Stimulated activated naive CD8-positive, alpha-beta T cell treated with anti-CD3 and anti-CD28 coated beads, Interleukin-15, Interleukin-2, amounts not matched to agents 100 ng/mL and 50 ng/mL, for 24 hours (primary cell): ENCODE measurements around the gene CA10.
A peak's percentile ranks its signal among the peaks of the same experiment; 100 is the strongest.

Source experiments
- H3K27ac Mint-ChIP-seq: one replicate; pipeline ENCODE4 v1.8.0; 2021; ENCODE audit warnings: mild to moderate bottlenecking, mixed read lengths
- H3K27me3 Mint-ChIP-seq: one replicate; pipeline ENCODE4 v1.8.0; 2021; ENCODE audit warnings: mixed read lengths
- H3K36me3 Mint-ChIP-seq: one replicate; pipeline ENCODE4 v1.8.0; 2021; ENCODE audit warnings: low read depth, mixed read lengths
- H3K4me1 Mint-ChIP-seq: one replicate; pipeline ENCODE4 v1.8.0; 2021; ENCODE audit warnings: low read depth, mixed read lengths
- H3K4me3 Mint-ChIP-seq: one replicate; pipeline ENCODE4 v1.8.0; 2021; ENCODE audit warnings: mild to moderate bottlenecking, mixed read lengths
- H3K9me3 Mint-ChIP-seq: one replicate; pipeline ENCODE4 v1.8.0; 2021; ENCODE audit warnings: mixed read lengths

Gene CA10

DNA sequence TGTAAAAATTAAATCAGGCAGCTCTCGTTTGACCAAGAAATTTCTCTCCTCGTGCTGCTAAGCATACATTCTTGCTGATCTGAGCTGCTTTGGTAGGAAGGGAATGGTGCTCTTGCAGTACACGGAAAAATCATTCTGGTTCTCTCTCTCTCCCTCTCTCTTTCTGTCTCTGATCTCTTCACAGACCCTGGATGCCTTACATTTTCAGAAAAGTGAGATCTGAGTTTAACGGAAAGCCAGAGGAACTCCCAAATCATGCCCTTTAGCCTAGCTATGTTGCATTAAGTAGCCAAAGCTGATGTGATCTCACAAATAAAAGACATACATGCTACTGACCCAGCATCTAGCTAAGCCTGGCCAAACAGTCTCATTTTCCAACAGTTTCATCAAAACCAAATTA lies 4.0 kb downstream of the CA10 start:
- peaks cover 49% of the 10 kb centered on the region for H3K27me3 Mint-ChIP-seq
- no peaks in the 10 kb centered on the region for H3K4me1 Mint-ChIP-seq
- peaks cover 4% of the 10 kb centered on the region for H3K9me3 Mint-ChIP-seq
- no peak overlapping the region for H3K4me3 Mint-ChIP-seq
- no peaks in the 10 kb centered on the region for H3K36me3 Mint-ChIP-seq
- no peak overlapping the region for H3K27ac Mint-ChIP-seq

DNA sequence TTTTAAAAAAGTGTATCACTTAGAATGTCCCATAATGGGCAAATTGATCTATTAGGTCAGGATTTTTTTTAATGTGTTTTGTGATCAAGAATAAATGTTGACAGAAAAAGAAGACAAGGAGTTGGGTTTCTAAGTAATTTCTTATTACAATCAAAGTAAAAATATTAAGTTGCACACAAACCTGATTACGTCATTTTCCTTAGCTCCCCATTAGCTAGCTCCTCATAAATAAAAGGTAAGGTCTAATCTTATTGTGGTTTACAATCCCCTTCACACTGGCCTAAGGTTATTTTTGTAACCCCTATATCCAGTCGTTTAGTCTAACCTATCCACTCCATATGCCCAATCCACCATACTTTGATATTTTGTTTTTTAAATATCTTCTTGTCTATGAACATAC lies 7.6 kb downstream of the CA10 start:
- Mint-ChIP-seq H3K4me1 (peaks cover 13% of the 10 kb centered on the region), H3K36me3 (no peaks in the 10 kb centered on the region), H3K27ac (no peak overlapping the region)

DNA sequence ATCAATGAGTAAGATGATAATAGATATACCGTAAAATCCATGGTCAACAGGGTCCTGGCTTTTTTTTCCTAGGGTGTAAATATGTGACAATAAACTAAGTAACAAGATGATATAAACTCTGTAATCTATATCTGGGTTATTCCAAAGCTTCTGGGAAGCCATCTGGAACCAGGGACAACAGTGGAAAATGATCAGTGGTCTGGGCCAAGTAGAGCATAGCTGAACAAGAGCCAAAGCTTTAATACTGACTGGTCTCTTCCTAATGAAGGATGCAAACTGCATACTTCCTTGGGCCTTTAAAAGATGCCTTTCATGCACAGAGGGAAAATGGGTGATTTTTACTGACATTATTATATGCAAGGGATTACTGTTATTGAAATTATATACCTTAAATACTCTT lies 8.9 kb downstream of the CA10 start:
- Mint-ChIP-seq H3K36me3 (no peaks in the 10 kb centered on the region), H3K27me3 (peaks cover 14% of the 10 kb centered on the region), H3K4me3 (no peak overlapping the region), H3K9me3 (peaks cover 4% of the 10 kb centered on the region), H3K27ac (no peak overlapping the region), H3K4me1 (peaks cover 13% of the 10 kb centered on the region)

More for the DNA sequence above, 7.6 kb downstream of the CA10 start:
- H3K9me3 Mint-ChIP-seq, result peaks cover 4% of the 10 kb centered on the region
- H3K4me3 Mint-ChIP-seq, result no peak overlapping the region
- H3K27me3 Mint-ChIP-seq, result peaks cover 22% of the 10 kb centered on the region

DNA sequence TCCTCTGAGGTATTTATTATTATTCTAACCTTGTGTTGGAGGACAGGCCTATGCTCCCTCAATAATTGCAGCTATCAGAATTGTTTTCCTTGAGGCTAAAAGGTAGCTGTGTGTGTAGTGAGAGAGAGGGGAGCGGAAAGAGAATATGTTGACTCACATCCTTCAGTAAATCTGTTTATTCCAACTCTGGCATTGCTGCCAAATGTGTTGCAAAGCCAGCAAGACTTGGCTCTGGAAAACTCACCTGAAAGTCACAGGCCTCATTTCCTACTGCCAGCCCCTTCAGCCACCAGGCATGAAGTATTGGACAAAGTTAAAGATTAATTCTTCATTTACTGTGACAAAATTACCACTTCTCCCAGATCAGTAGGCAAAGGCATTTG lies 9.6 kb downstream of the CA10 start:
- Mint-ChIP-seq H3K36me3 (no peaks in the 10 kb centered on the region), H3K4me1 (peaks cover 13% of the 10 kb centered on the region), H3K27ac (no peak overlapping the region), H3K9me3 (peaks cover 4% of the 10 kb centered on the region), H3K4me3 (no peak overlapping the region), H3K27me3 (peaks cover 10% of the 10 kb centered on the region)

DNA sequence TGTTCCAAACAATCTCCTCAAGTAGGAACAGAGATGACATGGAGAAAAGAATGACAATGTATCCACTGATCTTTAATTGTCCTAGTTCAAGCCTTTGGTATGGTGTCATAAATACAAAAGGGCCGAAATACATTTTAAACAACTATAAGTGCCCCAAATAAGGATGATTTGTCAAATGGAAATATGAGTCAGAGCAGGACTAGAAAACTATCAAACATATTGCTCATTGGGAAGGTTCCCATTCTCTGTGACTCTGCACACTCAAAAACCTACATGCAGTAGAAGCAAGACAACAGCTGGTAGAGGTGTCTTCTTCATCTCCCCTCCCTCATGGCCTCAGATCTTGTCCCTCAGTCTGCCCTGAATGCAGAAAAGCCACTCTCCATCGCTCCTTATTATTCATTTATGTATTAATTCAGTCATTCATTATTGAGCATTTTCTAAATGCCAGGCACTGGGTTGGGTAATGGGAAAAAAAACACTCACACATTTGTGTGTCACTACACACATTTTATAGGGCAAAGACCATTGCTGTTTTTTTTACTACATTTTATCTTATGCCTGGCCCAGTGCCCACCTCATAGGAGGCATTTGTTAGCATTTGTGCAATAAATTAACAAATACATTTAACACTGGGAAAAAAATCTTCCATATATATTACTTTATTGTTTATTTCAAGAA lies 10.1 kb downstream of the CA10 start:
- Mint-ChIP-seq H3K27ac (peak overlapping the region; percentile 75), H3K4me1 (peaks cover 13% of the 10 kb centered on the region), H3K4me3 (no peak overlapping the region), H3K27me3 (peaks cover 8% of the 10 kb centered on the region), H3K36me3 (no peaks in the 10 kb centered on the region), H3K9me3 (peaks cover 4% of the 10 kb centered on the region)

DNA sequence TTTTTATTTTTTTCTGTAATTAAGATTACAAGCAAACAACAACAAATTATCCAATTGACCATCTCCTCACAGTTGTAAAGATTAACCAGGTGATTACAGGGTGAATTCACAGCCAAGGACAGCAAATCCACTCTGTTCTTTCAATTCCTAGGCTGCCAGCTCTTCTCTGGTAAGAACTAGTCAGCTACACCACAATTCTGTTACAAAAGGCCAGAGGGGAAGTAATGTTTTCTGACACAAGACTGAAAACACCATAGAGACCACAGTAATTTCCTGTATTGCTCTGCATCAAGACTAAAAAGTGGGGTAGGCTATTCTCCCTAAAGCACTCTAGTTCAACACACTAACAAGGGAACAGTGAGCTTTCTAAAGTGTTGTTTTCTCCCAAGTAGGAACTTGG lies 10.6 kb downstream of the CA10 start:
- Mint-ChIP-seq H3K4me3 (no peak overlapping the region), H3K36me3 (no peaks in the 10 kb centered on the region), H3K4me1 (peaks cover 13% of the 10 kb centered on the region), H3K27me3 (peaks cover 8% of the 10 kb centered on the region), H3K27ac (peak overlapping the region; percentile 75), H3K9me3 (peaks cover 4% of the 10 kb centered on the region)

DNA sequence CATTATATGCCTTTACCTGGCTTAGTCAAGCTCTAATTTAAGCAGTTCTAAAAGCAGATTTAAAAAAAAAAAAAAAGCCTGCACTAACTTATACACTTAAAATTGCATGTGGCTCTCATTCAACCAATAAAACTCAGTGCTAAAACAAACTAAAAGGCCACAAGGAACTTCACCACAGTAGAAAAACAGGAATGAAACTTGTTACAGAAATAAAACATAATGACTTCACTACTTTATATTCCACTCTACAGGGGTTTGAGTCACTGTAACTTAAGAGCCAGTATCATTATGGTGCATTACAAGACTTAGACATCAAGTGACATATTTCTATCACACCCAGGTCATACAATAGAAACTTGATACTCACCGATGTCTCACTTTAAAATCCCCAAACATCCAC lies 11.1 kb downstream of the CA10 start:
- H3K36me3 Mint-ChIP-seq, result no peaks in the 10 kb centered on the region
- H3K4me3 Mint-ChIP-seq, result no peak overlapping the region
- H3K27me3 Mint-ChIP-seq, result peaks cover 8% of the 10 kb centered on the region
- peak overlapping the region; percentile 75 for H3K27ac Mint-ChIP-seq
- H3K9me3 Mint-ChIP-seq, result peaks cover 4% of the 10 kb centered on the region
- peaks cover 13% of the 10 kb centered on the region for H3K4me1 Mint-ChIP-seq

DNA sequence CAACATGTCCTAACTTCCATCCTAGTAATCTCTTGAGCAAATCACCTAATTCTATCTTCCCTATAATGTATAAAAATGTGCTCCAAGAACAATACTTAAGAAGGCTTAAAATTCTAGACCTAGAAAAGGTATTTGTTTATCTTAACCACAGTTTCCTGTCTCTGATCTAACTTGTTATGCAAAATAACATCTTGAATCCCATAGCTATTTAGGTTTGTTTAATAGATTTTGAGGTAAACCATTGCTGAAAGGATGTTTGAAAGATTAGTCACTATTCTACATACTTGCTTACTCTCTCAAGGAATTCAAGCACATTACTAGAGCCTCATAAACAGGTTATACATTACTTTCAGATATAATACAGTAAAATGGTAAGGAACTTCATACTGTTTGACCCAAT lies 13.0 kb downstream of the CA10 start:
- no peak overlapping the region for H3K27ac Mint-ChIP-seq
- H3K36me3 Mint-ChIP-seq, result no peaks in the 10 kb centered on the region
- H3K27me3 Mint-ChIP-seq, result peaks cover 12% of the 10 kb centered on the region
- H3K4me3 Mint-ChIP-seq, result no peak overlapping the region
- H3K4me1 Mint-ChIP-seq, result peaks cover 13% of the 10 kb centered on the region
- H3K9me3 Mint-ChIP-seq, result peaks cover 4% of the 10 kb centered on the region

DNA sequence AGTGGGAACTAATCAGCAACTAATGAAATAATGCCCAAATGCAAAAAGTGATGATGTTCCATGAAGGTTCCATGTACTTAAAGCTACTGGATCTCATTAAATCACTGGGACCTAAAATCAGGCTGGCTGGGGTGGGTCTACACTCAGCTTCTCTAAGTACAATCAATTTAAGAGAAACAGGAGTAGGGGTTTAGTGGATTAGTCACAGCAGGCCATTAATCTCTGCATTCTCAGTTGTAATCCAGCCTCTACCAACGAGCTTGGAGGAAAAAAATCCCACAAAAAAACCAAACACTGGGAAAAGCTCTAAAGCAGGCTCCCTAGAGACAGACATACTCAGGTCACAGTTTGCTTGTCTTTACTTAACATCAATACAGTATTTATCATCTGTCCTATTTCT lies 15.0 kb downstream of the CA10 start:
- no peaks in the 10 kb centered on the region for H3K9me3 Mint-ChIP-seq
- H3K27ac Mint-ChIP-seq, result no peak overlapping the region
- H3K4me1 Mint-ChIP-seq, result peaks cover 11% of the 10 kb centered on the region
- H3K27me3 Mint-ChIP-seq, result peaks cover 12% of the 10 kb centered on the region
- no peak overlapping the region for H3K4me3 Mint-ChIP-seq
- no peaks in the 10 kb centered on the region for H3K36me3 Mint-ChIP-seq

DNA sequence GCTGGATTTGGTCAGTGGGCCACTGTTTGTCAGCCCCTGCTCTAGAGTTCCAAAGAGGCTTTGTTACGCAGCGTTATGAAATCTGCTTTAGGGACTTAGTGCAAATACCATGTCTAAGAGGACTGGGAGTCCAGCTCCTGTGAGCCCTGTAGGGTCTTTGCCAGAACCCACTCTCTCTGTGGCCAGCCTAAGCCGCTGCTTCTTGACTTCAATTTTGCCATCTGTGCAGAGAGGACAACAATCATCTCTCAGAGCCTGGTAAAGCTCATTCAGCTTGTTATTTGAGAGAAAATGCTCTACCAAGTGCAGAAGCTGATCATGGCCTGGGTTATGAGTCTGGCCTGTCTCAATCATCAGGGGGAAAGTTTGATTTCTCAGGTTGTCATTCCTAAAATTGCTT lies 17.9 kb downstream of the CA10 start:
- no peak overlapping the region for H3K27ac Mint-ChIP-seq
- no peaks in the 10 kb centered on the region for H3K9me3 Mint-ChIP-seq
- H3K4me3 Mint-ChIP-seq, result no peak overlapping the region
- H3K36me3 Mint-ChIP-seq, result no peaks in the 10 kb centered on the region
- no peaks in the 10 kb centered on the region for H3K4me1 Mint-ChIP-seq
- H3K27me3 Mint-ChIP-seq, result peaks cover 12% of the 10 kb centered on the region

DNA sequence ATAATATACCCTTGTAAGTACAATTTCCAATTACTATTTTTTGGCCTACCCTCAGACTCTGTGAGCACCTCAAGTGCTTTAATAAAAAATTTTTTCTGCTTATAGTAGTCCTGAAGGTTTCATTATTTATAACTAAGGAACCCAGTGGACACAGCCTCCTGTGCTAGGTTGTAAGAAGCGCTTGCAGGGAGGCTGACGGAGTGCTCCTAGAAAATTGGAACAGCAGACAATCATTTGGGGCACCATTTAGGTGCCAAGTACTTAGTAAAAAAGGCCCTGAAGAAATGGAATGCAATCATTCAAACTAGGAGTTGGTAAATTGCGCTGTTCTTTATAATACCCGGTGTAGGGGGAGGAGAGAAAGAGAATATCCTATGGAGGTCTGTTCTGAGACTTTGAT lies 19.8 kb downstream of the CA10 start:
- Mint-ChIP-seq H3K36me3 (no peaks in the 10 kb centered on the region), H3K27ac (no peak overlapping the region), H3K27me3 (peaks cover 8% of the 10 kb centered on the region), H3K4me1 (no peaks in the 10 kb centered on the region), H3K9me3 (no peaks in the 10 kb centered on the region), H3K4me3 (no peak overlapping the region)

DNA sequence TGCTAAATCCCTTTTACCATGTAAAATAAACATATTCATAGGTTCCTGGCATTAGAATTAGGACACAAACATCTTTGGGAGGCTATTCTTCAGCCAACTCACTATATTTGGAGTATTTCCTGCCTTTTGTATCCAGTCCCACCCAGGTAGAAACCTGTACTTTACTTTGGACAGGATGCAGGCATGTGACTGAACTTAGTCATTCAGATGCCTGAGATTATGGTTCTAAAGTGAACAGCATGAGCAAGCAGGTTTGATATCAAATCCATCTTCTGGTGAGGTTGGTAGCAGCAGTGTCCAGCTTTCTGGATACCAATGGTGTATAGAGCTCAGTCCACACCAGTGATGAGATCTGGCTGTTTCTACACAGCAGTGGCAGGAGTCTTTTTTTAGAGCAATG lies 20.2 kb downstream of the CA10 start:
- Mint-ChIP-seq H3K27me3 (peaks cover 8% of the 10 kb centered on the region), H3K36me3 (no peaks in the 10 kb centered on the region), H3K4me1 (no peaks in the 10 kb centered on the region), H3K27ac (no peak overlapping the region), H3K4me3 (no peak overlapping the region), H3K9me3 (no peaks in the 10 kb centered on the region)

DNA sequence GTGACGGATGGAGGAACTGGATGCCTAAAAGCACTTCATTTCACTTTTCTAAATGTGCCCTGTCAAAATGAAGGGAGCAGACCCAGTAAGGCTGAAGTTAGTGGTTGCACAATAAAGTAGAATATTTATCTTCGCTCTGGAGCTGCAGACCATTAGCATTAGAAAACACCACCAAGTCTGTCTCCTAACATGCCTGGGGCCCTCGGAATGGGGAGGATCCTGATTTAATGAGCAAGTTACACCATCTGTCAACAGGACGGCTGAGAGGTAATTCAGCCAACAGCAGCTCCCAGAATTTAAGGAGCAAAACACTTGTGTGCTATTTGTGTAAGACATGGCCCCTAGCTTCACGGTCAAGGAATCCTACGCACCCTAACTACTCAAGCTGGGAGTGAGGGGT lies 22.3 kb downstream of the CA10 start:
- no peaks in the 10 kb centered on the region for H3K9me3 Mint-ChIP-seq
- no peaks in the 10 kb centered on the region for H3K4me1 Mint-ChIP-seq

DNA sequence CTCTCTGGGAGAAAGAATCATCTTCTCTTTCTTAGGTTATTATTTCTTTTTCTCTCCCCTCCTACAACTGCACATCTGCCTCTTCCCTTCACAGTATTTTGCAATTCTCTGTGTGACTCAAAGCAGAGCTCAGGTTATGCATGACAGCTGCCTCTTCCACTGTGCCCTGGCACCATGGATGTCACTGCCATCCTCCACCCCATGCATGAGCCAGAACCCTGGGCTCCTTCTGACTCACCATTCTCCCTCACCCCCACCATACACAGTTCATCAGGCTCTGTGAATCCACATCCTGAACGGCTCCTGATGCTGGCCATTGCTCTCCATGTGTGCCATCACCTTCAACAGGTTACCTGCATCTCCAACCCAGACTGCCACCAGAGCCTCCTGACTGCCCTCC lies 23.9 kb downstream of the CA10 start:
- H3K4me1 Mint-ChIP-seq, result no peaks in the 10 kb centered on the region
- no peaks in the 10 kb centered on the region for H3K27me3 Mint-ChIP-seq
- H3K4me3 Mint-ChIP-seq, result no peak overlapping the region
- H3K36me3 Mint-ChIP-seq, result no peaks in the 10 kb centered on the region
- peaks cover 2% of the 10 kb centered on the region for H3K9me3 Mint-ChIP-seq
- no peak overlapping the region for H3K27ac Mint-ChIP-seq

More for the DNA sequence above, 22.3 kb downstream of the CA10 start:
- no peaks in the 10 kb centered on the region for H3K36me3 Mint-ChIP-seq
- no peak overlapping the region for H3K4me3 Mint-ChIP-seq
- H3K27ac Mint-ChIP-seq, result no peak overlapping the region
- no peaks in the 10 kb centered on the region for H3K27me3 Mint-ChIP-seq

DNA sequence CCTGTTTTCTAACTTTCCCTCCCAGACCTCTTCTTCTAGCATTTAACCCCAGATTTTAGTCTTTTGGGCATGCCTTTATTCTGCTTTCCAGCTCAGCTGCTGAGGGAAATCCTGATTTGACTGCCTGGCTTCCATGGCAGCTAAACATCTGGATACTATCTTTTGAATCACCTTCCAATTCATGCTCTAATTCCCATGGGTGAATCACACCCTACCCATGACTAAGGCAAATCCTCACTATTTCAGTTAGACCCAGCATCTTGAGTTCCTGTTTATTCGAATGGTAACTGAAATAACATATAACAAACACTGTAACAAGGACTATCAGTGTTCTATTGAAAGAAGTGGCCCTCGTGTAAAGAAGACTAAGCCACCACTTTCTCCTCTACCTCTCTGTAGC lies 29.8 kb downstream of the CA10 start:
- H3K27me3 Mint-ChIP-seq, result no peaks in the 10 kb centered on the region
- H3K9me3 Mint-ChIP-seq, result peaks cover 8% of the 10 kb centered on the region
- H3K4me3 Mint-ChIP-seq, result no peak overlapping the region
- H3K4me1 Mint-ChIP-seq, result no peaks in the 10 kb centered on the region
- H3K36me3 Mint-ChIP-seq, result no peaks in the 10 kb centered on the region
- H3K27ac Mint-ChIP-seq, result no peak overlapping the region

DNA sequence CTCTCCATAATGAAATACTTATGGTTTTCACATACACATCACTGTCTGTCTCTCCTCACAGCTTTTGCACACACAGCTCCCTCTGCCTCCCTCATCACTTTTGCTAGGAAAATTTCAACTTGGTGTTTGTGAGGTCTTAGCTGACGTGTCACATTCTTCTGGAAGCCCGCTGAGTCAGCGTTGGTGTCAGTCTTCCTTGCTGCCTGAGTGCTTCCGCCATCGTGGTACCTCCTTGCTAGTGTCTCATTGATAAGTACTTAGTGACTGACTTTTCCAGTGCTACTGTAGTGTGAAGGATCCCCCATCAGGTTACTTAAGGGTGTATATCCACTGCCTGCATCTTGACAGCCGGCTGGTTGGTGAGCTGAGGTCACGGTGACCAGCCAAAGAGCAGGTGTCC lies 33.5 kb downstream of the CA10 start:
- no peaks in the 10 kb centered on the region for H3K27me3 Mint-ChIP-seq
- H3K4me3 Mint-ChIP-seq, result no peak overlapping the region
- no peaks in the 10 kb centered on the region for H3K36me3 Mint-ChIP-seq
- H3K27ac Mint-ChIP-seq, result no peak overlapping the region
- H3K9me3 Mint-ChIP-seq, result peaks cover 8% of the 10 kb centered on the region
- no peaks in the 10 kb centered on the region for H3K4me1 Mint-ChIP-seq
